OCI-LY1 (cell line): Measurements from ENCODE around the gene WIZ.

Source experiments
- H2AFZ ChIP-seq: fragments of 200-600 bp; sonication (generic), shearing (Covaris generic); 2 replicates; pipeline ENCODE4 v1.6.0; 2014; ENCODE audit warnings: antibody characterized with exemption, mild to moderate bottlenecking, low read length
- H3F3A ChIP-seq: fragments of 200-600 bp; sonication (generic), shearing (Covaris generic); 2 replicates; pipeline ENCODE4 v1.6.0; 2014; ENCODE audit warnings: mild to moderate bottlenecking, antibody characterized with exemption, low read length, moderate library complexity; ENCODE audit not compliant: insufficient read depth
- H3K27ac ChIP-seq: fragments of 200-600 bp; sonication (generic); 2 replicates; pipeline ENCODE4 v1.5.1; 2014; ENCODE audit warnings: low read length, mixed run types, mild to moderate bottlenecking, low read depth; ENCODE audit not compliant: poor library complexity, severe bottlenecking
- H3K27me3 ChIP-seq: fragments of 200-600 bp; sonication (generic); 2 replicates; pipeline ENCODE4 v1.6.0; 2014; ENCODE audit warnings: antibody characterized with exemption, mild to moderate bottlenecking, low read length, moderate library complexity; ENCODE audit not compliant: insufficient read depth
- H3K36me3 ChIP-seq: fragments of 200-600 bp; sonication (generic); 2 replicates; pipeline ENCODE4 v1.6.1; 2014; ENCODE audit warnings: mild to moderate bottlenecking, antibody characterized with exemption, low read length, moderate library complexity, mixed read lengths; ENCODE audit not compliant: insufficient read depth
- H3K4me1 ChIP-seq: fragments of 200-600 bp; sonication (generic); 2 replicates; pipeline ENCODE4 v1.5.1; 2014; ENCODE audit warnings: mild to moderate bottlenecking, low read length, moderate library complexity; ENCODE audit not compliant: insufficient read depth, severe bottlenecking
- H3K4me2 ChIP-seq: fragments of 200-600 bp; sonication (generic), shearing (Covaris generic); 2 replicates; pipeline ENCODE4 v1.6.1; 2014; ENCODE audit warnings: low read length
- H3K4me3 ChIP-seq: fragments of 200-600 bp; sonication (generic); 2 replicates; pipeline ENCODE4 v1.5.1; 2014; ENCODE audit warnings: low read length, low read depth, mild to moderate bottlenecking, mixed read lengths; ENCODE audit not compliant: poor library complexity, severe bottlenecking
- H3K79me2 ChIP-seq: fragments of 200-600 bp; shearing (Covaris generic); 2 replicates; pipeline ENCODE4 v1.6.1; 2016; ENCODE audit warnings: mixed run types, low read length, mixed read lengths; ENCODE audit not compliant: insufficient read depth
- H3K9ac ChIP-seq: fragments of 200-600 bp; sonication (generic), shearing (Covaris generic); 2 replicates; pipeline ENCODE4 v1.6.1; 2014; ENCODE audit warnings: mild to moderate bottlenecking, low read length, mixed read lengths
- H3K9me2 ChIP-seq: fragments of 200-600 bp; sonication (generic), shearing (Covaris generic); 2 replicates; pipeline ENCODE4 v1.6.1; 2014; ENCODE audit warnings: low read depth, mild to moderate bottlenecking, low read length, mixed read lengths
- H3K9me3 ChIP-seq: fragments of 200-600 bp; shearing (Covaris generic); 2 replicates; pipeline ENCODE4 v1.6.1; 2014; ENCODE audit warnings: low read length, mixed read lengths
- H4K20me1 ChIP-seq: fragments of 200-600 bp; sonication (generic), shearing (Covaris generic); 2 replicates; pipeline ENCODE4 v1.6.0; 2016; ENCODE audit warnings: mild to moderate bottlenecking, low read length; ENCODE audit not compliant: insufficient read depth
- EZH2 ChIP-seq: fragments of 200-600 bp; sonication (generic), shearing (Covaris generic); IDR thresholded peaks from 2 replicates; pipeline ENCODE4 v1.8.0; 2017; ENCODE audit warnings: borderline replicate concordance, mixed run types, mild to moderate bottlenecking, antibody characterized with exemption, low read length, moderate library complexity, mixed read lengths
- TF ChIP-seq, protein P1 (sequence below): fragments of 200-600 bp; sonication (generic), shearing (Covaris generic); IDR thresholded peaks from 2 replicates; pipeline ENCODE4 v1.5.1; 2017; ENCODE audit warnings: mild to moderate bottlenecking, antibody characterized with exemption, low read length, moderate library complexity, mixed read lengths

The WIZ gene

DNA sequence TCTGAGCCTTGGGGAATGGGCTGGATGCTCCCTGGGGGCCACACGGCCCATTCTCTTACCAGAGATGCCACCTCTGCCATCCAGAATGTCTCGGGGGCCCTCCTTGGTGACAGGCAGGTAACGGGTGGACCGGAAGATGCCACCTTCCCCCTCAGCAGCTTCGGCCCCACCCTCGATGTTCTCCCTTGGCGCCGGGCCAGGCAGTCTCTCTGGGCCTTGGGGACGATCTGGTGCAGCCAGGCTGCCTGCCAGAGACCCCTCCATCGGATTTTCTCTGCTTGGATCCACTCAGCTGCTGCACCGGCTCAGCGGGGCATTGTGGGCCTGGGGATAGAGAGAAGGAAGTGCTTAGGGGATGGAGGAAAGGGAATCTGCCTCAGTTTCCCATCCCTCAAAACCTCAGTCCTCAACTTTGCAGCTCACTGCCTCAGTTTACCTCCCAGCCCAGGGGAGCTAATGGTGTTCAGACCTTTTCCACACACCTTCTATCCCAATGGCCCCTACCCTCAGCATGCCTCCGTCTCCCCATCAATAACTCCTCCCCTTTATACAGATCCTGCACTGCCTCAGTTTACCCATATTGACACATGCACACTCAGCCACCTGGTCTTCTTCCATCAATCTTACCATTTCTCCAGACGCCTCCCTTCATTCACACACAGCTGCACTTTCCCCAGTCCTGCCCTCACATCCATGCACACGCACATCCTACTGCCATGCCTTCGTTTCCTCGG, 1.5 kb downstream of the WIZ start:
- Histone ChIP-seq H3K9ac (no peak overlapping the region), H3K4me2 (peak overlapping the region; percentile 58; the same call in 1 of the 2 replicates)

DNA sequence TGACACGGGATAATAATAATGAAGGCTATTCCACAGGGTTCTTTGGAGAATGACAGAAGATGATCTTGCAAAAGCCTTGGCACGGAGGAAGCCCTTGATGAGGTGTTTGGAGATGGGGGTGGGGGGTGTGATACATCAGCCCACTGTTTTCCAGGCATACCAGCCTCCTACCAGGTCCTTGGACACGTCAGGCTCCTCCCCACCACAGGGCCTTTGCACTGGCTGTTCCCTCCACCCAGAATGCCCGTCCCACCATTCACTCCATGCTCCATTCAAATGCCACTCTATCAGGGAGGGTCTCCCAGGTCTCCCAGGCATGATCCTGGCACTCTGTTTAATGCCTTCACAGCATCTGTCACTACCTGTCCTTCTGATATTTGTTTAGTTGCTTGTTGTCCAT, 2.7 kb downstream of the WIZ start:
- H3K36me3 ChIP-seq, result no peaks in the 10 kb centered on the region
- peaks cover 3% of the 10 kb centered on the region; the same call in 1 of the 2 replicates for H3K27me3 ChIP-seq
- peaks cover 13% of the 10 kb centered on the region for H3K4me1 ChIP-seq
- no peak overlapping the region for H2AFZ ChIP-seq
- H3K4me3 ChIP-seq, result no peak overlapping the region
- H3F3A ChIP-seq, result peaks cover 7% of the 10 kb centered on the region
- no peaks in the 10 kb centered on the region for H3K9me3 ChIP-seq
- H3K9ac ChIP-seq, result no peak overlapping the region
- no peak for TF ChIP-seq EZH2
- TF ChIP-seq, protein P1, sequence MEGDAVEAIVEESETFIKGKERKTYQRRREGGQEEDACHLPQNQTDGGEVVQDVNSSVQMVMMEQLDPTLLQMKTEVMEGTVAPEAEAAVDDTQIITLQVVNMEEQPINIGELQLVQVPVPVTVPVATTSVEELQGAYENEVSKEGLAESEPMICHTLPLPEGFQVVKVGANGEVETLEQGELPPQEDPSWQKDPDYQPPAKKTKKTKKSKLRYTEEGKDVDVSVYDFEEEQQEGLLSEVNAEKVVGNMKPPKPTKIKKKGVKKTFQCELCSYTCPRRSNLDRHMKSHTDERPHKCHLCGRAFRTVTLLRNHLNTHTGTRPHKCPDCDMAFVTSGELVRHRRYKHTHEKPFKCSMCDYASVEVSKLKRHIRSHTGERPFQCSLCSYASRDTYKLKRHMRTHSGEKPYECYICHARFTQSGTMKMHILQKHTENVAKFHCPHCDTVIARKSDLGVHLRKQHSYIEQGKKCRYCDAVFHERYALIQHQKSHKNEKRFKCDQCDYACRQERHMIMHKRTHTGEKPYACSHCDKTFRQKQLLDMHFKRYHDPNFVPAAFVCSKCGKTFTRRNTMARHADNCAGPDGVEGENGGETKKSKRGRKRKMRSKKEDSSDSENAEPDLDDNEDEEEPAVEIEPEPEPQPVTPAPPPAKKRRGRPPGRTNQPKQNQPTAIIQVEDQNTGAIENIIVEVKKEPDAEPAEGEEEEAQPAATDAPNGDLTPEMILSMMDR, result no peak
- H4K20me1 ChIP-seq, result no peaks in the 10 kb centered on the region
- H3K9me2 ChIP-seq, result no peaks in the 10 kb centered on the region
- H3K4me2 ChIP-seq, result no peak overlapping the region
- H3K27ac ChIP-seq, result no peak overlapping the region
- no peaks in the 10 kb centered on the region for H3K79me2 ChIP-seq

More for the DNA sequence above, 1.5 kb downstream of the WIZ start:
- Histone ChIP-seq H3K79me2 (no peaks in the 10 kb centered on the region), H4K20me1 (no peaks in the 10 kb centered on the region), H3K4me1 (peaks cover 13% of the 10 kb centered on the region), H3K9me2 (no peaks in the 10 kb centered on the region), H3K36me3 (peaks cover 4% of the 10 kb centered on the region; the same call in 1 of the 2 replicates), H3F3A (peaks cover 7% of the 10 kb centered on the region), H3K4me3 (no peak overlapping the region), H3K9me3 (no peaks in the 10 kb centered on the region), H3K27ac (no peak overlapping the region), H2AFZ (no peak overlapping the region), H3K27me3 (peaks cover 3% of the 10 kb centered on the region; the same call in 1 of the 2 replicates)
- TF ChIP-seq, protein P1, result no peak
- TF ChIP-seq EZH2, result no peak

- TF ChIP-seq, protein P1, result no peak
- TF ChIP-seq EZH2, result no peak
- no peaks in the 10 kb centered on the region; the same call in 1 of the 2 replicates for H3F3A ChIP-seq
Observed at GRCh38 chr19:15445807-15446376, 3.9 kb downstream of the WIZ start.

More at GRCh38 chr19:15445807-15446376, 3.9 kb downstream of the WIZ start:
- Histone ChIP-seq H2AFZ (no peak overlapping the region), H3K36me3 (no peaks in the 10 kb centered on the region), H3K79me2 (no peaks in the 10 kb centered on the region), H4K20me1 (no peaks in the 10 kb centered on the region), H3K4me1 (peaks cover 13% of the 10 kb centered on the region), H3K27me3 (peaks cover 3% of the 10 kb centered on the region; the same call in 1 of the 2 replicates), H3K9me3 (no peaks in the 10 kb centered on the region), H3K4me2 (no peak overlapping the region), H3K4me3 (no peak overlapping the region), H3K9me2 (no peaks in the 10 kb centered on the region), H3K27ac (no peak overlapping the region), H3K9ac (no peak overlapping the region)
